HG03558 (cell line): ENCODE measurements around the gene LGALS7B.
"Not testable (repeated sequence)": the region's sequence is repeated elsewhere in the genome, so short reads cannot be mapped to it uniquely, and the experiment has no call there.

Source experiments
- ATAC-seq: cut with Tn5 transposase; IDR thresholded peaks from one replicate; pipeline ENCODE4 v1.9.1; 2021; ENCODE audit warnings: moderate number of reproducible peaks; ENCODE audit not compliant: unreplicated experiment; ENCODE audit errors: extremely low read depth

Gene LGALS7B

DNA sequence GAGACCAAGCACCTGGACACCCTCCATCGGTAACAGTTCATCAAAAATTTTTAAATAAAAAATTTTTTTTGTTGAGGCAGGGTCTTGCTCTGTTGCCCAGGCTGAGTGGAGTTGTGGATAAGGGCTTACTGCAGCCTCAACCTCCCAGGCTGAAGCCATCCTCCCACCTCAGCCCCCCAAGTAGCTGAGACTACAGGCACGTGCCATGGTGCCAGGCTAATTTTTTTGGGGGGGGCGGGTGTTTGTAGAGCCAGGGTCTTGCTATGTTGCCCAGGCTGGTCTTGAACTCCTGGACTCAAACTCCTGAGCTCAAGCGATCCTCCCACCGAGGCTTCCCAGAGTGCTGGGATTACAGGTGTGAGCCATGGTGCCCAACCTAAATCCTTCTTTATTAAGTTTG is 4.7 kb downstream of the LGALS7B start:
- ATAC-seq: no peak

DNA sequence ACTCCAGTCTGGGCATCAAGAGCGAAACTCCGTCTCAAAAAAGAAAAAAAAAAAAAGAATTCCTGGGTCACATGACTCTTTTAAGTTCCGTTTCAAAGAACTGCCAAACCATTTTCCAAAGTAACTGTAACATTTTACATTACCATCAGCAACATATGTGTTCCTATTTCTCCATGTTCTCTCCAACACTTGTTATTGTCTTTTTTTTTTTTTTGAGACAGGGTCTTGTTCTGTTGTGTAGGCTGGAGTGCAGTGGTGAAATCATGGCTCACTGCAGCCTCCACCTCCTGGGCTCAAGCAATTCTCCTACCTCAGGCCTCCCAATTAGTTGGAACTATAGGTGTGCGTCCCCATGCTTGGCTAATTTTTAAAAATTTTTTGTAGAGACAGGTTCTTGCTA is 6.5 kb downstream of the LGALS7B start:
- ATAC-seq: no peak

DNA sequence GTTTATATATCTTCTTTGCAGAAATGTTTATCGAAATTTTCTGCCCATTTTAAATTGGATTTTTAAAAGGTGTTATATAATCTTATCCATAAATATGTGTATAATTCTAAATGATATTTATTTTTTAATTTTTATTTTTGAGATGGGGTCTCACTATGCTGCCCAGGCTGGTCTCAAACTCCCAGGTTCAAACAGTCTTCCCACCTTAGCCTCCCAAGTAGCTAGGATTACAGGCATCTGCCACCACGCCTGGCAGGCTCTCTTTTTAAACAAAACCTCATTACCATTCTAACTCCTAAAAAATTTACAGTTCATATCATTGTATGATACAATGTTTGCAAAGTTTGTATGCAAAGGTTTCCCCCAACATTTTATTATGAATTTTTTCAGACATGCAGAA is 7.2 kb downstream of the LGALS7B start:
- ATAC-seq: no peak

DNA sequence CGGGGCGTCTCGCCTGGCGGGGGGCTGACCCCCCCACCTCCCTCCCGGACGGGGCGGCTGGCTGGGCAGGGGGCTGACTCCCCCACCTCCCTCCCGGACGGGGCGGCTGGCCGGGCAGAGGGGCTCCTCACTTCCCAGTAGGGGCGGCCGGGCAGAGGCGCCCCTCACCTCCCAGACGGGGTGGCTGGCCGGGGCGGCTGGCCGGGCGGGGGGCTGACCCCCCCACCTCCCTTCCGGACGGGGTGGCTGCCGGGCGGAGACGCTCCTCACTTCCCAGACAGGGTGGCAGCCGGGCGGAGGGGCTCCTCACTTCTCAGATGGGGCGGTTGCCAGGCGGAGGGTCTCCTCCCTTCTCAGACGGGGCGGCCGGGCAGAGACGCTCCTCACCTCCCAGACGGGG is 8.8 kb downstream of the LGALS7B start:
- not testable (repeated sequence) for ATAC-seq

DNA sequence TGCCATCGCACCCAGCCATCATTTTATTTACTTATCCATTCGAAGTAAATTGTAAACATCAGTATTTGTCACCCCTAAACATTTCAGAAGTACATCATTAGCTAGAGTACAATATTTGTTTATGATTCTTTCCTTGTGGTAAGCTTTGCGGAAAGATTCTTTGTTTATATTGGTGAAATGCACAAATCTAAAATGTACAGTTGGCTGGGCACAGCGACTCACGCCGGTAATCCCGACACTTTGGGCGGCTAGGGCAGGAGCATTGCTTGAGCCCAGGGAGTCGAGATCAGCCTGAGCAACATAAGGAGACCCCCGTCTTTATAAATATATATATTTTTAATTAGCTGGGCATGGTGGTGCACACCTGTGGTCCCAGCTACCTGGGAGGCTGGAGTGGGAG is 10.1 kb downstream of the LGALS7B start:
- no peak for ATAC-seq

- ATAC-seq: no peak
These were observed 11.8 kb downstream of the LGALS7B start for GRCh38 chr19:38800577-38801347.

GRCh38 chr19:38801359-38802095 is 12.5 kb downstream of the LGALS7B start:
- ATAC-seq: no peak

DNA sequence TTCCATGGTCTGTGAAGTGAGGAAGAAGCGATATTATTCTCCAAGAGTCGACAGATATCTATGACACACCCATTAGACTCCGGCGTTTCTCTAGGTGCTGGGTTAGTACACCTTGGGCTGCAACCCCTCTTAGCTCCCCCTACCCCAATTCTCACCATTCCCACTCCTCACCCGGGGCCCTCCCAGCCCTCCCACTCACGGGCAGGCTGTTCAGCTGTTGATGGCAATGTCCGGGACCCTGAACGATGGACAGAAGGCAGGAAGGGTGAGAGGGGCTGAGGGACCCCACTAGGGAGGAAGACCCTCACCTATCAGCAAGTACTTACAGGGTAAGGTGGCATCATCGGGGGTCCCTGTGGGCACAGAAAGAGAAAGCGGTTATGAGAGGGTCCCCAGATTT is 14.5 kb downstream of the LGALS7B start:
- ATAC-seq: no peak

DNA sequence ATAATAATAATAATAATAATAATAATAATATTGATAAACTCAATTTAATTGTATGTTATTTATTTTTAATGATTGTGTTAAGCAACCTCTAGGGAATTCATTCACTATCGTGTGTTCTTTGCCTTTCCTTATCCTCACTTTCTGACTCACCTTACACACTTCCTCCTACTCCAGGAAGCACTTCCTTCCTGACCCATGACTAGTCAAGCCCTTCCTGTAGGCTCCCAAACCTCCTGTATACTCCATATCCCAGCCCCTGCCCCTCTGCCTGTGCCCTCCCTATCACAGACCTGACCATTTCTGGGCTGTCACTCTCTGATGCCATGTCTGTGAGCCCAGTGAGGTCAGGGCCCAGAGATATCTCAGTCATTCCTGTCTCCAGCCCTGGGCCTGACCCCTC is 16.2 kb downstream of the LGALS7B start:
- ATAC-seq: no peak

- no peak for ATAC-seq
These were observed 17.4 kb downstream of the LGALS7B start for GRCh38 chr19:38806371-38806770.

- ATAC-seq: not testable (repeated sequence)
These were observed 18.5 kb downstream of the LGALS7B start for GRCh38 chr19:38807374-38808098.

DNA sequence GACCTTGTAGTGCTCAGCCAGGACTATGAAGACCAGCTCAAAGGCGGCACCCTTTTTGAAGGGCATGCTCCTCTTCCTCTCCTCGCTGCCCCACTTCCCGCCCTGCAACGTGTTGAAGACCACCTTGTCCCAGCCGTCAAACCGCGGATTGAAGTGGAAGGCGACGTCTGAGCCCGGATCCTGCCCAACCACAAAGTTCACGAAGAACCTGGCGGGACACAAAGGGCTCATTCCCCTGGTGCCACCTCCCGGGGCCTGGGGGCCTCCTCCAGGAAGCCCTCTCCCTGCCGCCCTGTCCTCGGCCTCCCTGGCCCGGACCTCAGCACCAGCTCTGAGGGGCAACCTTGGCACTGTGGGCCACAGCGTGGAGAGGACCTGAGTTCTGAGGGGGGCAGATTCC is 19.7 kb downstream of the LGALS7B start:
- ATAC-seq: no peak

- no peak for ATAC-seq
These were observed 20.7 kb downstream of the LGALS7B start for GRCh38 chr19:38809592-38810252.

- no peak for ATAC-seq
These were observed 23.2 kb downstream of the LGALS7B start for GRCh38 chr19:38812009-38812840.

DNA sequence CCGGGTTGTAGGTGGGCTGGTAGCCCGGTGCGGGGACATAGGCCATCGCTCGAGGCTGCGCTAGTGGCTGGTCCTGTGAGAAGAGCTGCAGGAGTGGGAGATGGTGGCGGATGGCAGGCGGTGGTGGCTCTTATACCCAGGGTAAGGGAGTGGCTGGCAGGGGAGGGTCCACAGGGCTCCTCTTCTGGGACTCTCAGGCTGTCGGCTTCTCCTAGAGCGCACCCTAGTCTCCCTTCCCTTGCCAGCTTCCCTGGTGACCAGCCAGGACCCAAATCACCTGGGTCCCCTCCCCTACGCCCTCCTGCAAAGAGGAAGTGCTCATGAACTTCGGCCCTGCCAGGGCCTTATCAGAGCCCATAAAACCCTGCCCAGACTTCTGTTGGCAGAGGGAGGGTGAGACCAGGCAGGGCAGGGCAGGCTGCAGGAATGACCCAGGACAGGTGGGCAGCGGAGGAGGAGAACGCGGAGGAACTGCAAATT is 23.9 kb downstream of the LGALS7B start, which contains the start of gene LGALS4:
LGALS4 (minus strand) TSS at position 105 of the 480 bp plus-strand sequence; CDS start at position 46, 59 bp downstream.
- ATAC-seq: no peak

- no peak for ATAC-seq
These were observed 24.3 kb downstream of the LGALS7B start for GRCh38 chr19:38813323-38813722.

GRCh38 chr19:38813932-38814331 is 24.9 kb downstream of the LGALS7B start:
- not testable (repeated sequence) for ATAC-seq

DNA sequence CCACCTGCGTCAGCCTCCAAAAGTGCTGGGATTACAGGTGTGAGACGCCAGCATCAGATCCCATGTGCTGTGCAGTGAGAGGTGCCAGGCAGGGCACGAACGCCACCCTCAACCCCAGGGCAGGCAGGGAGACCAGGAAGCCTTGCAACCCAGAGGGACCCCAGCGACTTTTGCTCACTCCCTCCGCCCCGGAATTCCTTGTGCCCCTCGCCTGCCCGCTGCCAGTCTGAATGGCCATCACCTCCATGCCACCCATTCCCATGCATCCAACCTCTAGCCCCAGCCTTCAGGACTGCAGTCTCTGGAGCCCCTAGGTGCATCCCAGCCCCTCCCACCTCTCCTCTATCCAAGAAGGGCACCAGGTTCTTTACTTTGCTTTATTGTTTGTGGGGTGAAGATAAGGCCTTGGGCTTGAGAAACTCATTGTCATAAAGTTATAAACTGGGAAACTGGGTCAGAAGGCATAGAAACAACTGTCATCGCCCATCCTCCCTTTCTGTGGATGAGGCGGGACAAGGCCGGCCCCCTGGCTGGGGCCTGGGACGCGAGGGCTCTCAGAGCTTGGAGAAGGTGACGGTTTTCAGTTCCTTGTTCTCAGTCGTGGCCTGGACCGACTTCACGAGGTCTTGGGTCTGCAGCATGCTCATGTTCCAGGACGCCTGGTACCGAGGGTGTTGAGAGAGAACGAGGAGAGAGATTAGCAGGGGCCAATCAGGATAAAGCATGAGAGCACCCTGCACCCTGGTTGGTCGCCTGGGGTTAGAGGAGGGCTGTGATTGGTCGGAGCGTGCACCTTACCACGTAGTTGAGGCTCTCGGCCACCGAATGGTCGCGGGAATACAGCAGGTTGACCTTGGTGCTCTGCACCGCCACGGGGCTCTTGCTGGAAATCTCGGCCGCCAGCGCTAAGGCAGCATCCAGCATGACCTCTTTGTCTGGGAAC is 26.3 kb downstream of the LGALS7B start:
- ATAC-seq: no peak
